Upper lobe of left lung (tissue), 6 donors: ENCODE results near the gene PTGER4. TPM values are rescaled to one million over a fixed set of nuclear protein-coding genes. Genes with fewer than 3 reads are reported as not detected.

ENCODE experiments used
- ATAC-seq, 2 donors: fragments of 200-7000 bp; cut with Tn5 transposase; one replicate each; pipeline ENCODE4 v1.9.1; 2022; ENCODE audit warnings: mild to moderate bottlenecking in 2 of 2, moderate library complexity in 2 of 2; ENCODE audit not compliant: low FRiP score in 2 of 2
- DNase-seq, 2 donors: peaks; one replicate each; pipeline ENCODE4 v3.0.0-alpha.2; 2019 to 2020
- H3K27ac ChIP-seq, 4 donors: fragments of 200-600 bp; sonication (generic); one replicate each; pipeline ENCODE4 v1.5.1; 2016 to 2019
- H3K27me3 ChIP-seq, 4 donors: fragments of 200-600 bp; sonication (generic); one replicate each; pipeline ENCODE4 v1.5.1; 2017 to 2019
- H3K36me3 ChIP-seq, 4 donors: fragments of 200-600 bp; sonication (generic); one replicate each; pipeline ENCODE4 v1.5.1; 2016 to 2019
- H3K4me1 ChIP-seq, 4 donors: fragments of 200-600 bp; sonication (generic); one replicate each; pipeline ENCODE4 v1.5.1; 2018 to 2019
- H3K4me3 ChIP-seq, 4 donors: fragments of 200-600 bp; sonication (generic); one replicate each; pipeline ENCODE4 v1.5.1; 2017 to 2019; ENCODE audit warnings: mild to moderate bottlenecking in 2 of 4, moderate library complexity in 1 of 4
- H3K9me3 ChIP-seq, 4 donors: fragments of 200-600 bp; sonication (generic); one replicate each; pipeline ENCODE4 v1.5.1; 2018 to 2019
- EP300 ChIP-seq, 4 donors: sonication (generic); formaldehyde crosslinking; IDR thresholded peaks; one replicate each; pipeline ENCODE4 v1.5.1; 2017; ENCODE audit warnings: antibody characterized with exemption in 4 of 4, control low read depth in 2 of 4
- POLR2A ChIP-seq, 4 donors: fragments of 450-650 bp; IDR thresholded peaks; one replicate each; pipeline ENCODE4 v1.5.1; 2016 to 2017; ENCODE audit warnings: antibody characterized with exemption in 4 of 4, mild to moderate bottlenecking in 2 of 4
- POLR2AphosphoS5 ChIP-seq, 2 donors: sonication (generic); formaldehyde crosslinking; IDR thresholded peaks; one replicate each; pipeline ENCODE4 v1.5.1; 2017; ENCODE audit warnings: antibody characterized with exemption in 2 of 2
- WGBS, 2 donors: methylation state at CpG; one replicate each; pipeline ENCODE4 v1.1.5; 2017 to 2018; 5-methylcytosine and 5-hydroxymethylcytosine counted together
- total RNA-seq, 6 donors: library from RNA; depleted of rRNA in 4 of 6; stranded (reverse); fragments of >200 nt in 4 of 6; gene quantifications; one replicate each; pipeline versions ENCODE4 v1.1.0 to v1.2.1, GENCODE V29; 2016 to 2021
- TF ChIP-seq, protein P1 (sequence below), 6 experiments: fragments of 450-650 bp in 4 of 6; fragments of 200-600 bp in 2 of 6; sonication (generic) in 2 of 6; IDR thresholded peaks; one replicate each; pipeline ENCODE4 v1.5.1; 2016 to 2019; ENCODE audit warnings: antibody characterized with exemption in 6 of 6
- donor health status: DM: no; HTN: no; CAD: no; lungs with moderate emphysema.
- donor health status: DM: no; HTN: yes; CAD: no; lungs with severe emphysema.

PTGER4 gene
- total RNA-seq, 6 donors from 2014 or later = 33.9 to 64.1 (median 45.8) TPM

DNA sequence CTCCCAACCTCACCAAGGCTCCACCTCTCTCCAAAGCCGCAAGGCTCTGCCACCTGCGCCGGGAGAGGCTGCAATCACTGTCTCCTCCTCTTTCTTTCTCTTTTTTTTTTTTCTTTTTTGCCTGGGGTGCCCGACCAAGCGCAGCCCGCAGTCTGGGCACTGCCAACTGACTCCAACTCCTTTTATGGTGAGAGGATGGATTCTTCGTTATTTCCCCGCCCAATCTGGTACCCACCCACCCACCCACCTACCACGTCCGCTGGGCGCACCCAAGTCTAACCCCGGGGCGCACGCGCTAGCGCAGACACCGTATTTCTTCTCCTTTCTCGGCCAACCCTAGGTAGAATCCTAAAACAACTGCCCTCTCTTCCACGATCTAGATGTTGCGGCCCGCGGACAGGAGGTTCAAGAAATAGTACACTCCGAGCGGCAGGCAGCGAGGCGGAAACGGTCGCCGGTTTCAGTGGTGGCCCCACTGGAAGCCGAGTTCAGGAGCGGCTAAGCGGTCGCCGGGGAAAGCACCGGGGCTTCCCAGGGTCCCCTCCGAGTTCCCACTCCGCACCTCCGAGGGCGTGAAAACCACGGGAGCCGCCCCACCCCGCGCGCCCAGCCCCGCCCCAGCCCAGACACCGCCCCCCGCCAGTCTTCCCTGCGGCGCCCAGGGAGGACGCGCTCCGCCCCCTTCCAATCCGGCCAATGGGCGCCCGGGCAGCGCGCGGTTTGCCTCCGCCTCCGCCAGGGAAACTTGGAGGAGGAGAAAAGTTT lies 385 bp upstream of the PTGER4 start:
- DNase-seq = peak; percentile 94 to 98
- Histone ChIP-seq H3K4me3 (peak overlapping the region; percentile 12 to 81 (median 74)), H3K27me3 (peaks cover 0 to 9% (median under 1%) of the 10 kb centered on the region in 4 donors), H3K36me3 (no peaks in the 10 kb centered on the region), H3K27ac (peak overlapping the region; percentile 82 to 95 (median 89)), H3K4me1 (peaks cover 16 to 53% (median 26%) of the 10 kb centered on the region in 4 donors), H3K9me3 (no peaks in the 10 kb centered on the region)
- WGBS, 2 donors = 1% methylated on average over 21 to 58 of the region's 60 CpGs
- TF ChIP-seq, protein P1, sequence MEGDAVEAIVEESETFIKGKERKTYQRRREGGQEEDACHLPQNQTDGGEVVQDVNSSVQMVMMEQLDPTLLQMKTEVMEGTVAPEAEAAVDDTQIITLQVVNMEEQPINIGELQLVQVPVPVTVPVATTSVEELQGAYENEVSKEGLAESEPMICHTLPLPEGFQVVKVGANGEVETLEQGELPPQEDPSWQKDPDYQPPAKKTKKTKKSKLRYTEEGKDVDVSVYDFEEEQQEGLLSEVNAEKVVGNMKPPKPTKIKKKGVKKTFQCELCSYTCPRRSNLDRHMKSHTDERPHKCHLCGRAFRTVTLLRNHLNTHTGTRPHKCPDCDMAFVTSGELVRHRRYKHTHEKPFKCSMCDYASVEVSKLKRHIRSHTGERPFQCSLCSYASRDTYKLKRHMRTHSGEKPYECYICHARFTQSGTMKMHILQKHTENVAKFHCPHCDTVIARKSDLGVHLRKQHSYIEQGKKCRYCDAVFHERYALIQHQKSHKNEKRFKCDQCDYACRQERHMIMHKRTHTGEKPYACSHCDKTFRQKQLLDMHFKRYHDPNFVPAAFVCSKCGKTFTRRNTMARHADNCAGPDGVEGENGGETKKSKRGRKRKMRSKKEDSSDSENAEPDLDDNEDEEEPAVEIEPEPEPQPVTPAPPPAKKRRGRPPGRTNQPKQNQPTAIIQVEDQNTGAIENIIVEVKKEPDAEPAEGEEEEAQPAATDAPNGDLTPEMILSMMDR (IDR thresholded peaks at IDR 0.05) = peak in 1 of 6 experiments; percentile 27
- TF ChIP-seq POLR2A (IDR thresholded peaks at IDR 0.05) (no peak), POLR2AphosphoS5 (IDR thresholded peaks at IDR 0.05) (peak in 1 of 2 donors; percentile 43)
- peak; percentile 96 for ATAC-seq

DNA sequence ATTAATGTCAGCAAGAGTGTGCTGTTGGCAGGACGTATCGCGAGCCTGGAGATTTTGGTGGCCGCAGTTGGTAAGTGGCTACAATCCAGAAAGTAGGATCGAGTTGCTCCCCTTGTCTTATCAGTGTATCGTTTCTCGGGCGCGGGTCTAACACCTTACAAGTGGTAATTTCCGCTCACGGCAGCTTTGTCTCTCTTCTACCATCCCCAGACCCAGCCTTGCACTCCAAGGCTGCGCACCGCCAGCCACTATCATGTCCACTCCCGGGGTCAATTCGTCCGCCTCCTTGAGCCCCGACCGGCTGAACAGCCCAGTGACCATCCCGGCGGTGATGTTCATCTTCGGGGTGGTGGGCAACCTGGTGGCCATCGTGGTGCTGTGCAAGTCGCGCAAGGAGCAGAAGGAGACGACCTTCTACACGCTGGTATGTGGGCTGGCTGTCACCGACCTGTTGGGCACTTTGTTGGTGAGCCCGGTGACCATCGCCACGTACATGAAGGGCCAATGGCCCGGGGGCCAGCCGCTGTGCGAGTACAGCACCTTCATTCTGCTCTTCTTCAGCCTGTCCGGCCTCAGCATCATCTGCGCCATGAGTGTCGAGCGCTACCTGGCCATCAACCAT lies 1.1 kb downstream of the PTGER4 start:
- Histone ChIP-seq H3K9me3 (no peaks in the 10 kb centered on the region), H3K27me3 (peaks cover 0 to 9% (median under 1%) of the 10 kb centered on the region in 4 donors), H3K36me3 (no peaks in the 10 kb centered on the region), H3K27ac (peak overlapping the region; percentile 82 to 95 (median 89)), H3K4me3 (peak overlapping the region; percentile 12 to 81 (median 74)), H3K4me1 (peaks cover 16 to 52% (median 26%) of the 10 kb centered on the region in 4 donors)
- 7 to 10% methylated on average over 20 to 34 of the region's 37 CpGs for WGBS, 2 donors
- ATAC-seq = peak in 1 of 2 donors; percentile 0
- DNase-seq = peak; percentile 47 to 80
- TF ChIP-seq POLR2A (IDR thresholded peaks at IDR 0.05) (peak in 1 of 4 donors; percentile 15), EP300 (IDR thresholded peaks at IDR 0.05) (no peak)
- TF ChIP-seq, protein P1 (IDR thresholded peaks at IDR 0.05) = peak in 4 of 6 experiments; percentile 28 to 46 (median 42)

DNA sequence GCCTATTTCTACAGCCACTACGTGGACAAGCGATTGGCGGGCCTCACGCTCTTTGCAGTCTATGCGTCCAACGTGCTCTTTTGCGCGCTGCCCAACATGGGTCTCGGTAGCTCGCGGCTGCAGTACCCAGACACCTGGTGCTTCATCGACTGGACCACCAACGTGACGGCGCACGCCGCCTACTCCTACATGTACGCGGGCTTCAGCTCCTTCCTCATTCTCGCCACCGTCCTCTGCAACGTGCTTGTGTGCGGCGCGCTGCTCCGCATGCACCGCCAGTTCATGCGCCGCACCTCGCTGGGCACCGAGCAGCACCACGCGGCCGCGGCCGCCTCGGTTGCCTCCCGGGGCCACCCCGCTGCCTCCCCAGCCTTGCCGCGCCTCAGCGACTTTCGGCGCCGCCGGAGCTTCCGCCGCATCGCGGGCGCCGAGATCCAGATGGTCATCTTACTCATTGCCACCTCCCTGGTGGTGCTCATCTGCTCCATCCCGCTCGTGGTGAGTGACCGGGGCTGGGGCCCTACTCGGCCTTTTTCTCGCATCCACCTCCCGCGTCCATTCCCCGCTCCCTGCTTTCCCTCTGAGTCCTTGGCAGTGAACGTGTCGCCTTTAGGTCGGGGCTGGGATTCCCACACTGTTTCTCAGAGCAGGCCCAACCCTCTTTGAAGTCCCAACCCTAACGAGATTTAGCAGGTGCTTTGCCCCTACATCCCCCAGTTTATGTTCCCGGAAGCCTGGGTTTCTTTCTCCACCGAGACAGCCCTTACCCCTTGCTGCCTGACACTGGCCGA lies 1.8 kb downstream of the PTGER4 start:
- TF ChIP-seq EP300 (IDR thresholded peaks at IDR 0.05) (no peak), POLR2AphosphoS5 (IDR thresholded peaks at IDR 0.05) (no peak), POLR2A (IDR thresholded peaks at IDR 0.05) (no peak)
- TF ChIP-seq, protein P1 (IDR thresholded peaks at IDR 0.05) = no peak
- WGBS, 2 donors = 10 to 18% methylated on average over 33 to 64 of the region's 67 CpGs
- H3K4me1 ChIP-seq = peaks cover 16 to 45% (median 25%) of the 10 kb centered on the region in 4 donors
- H3K9me3 ChIP-seq = no peaks in the 10 kb centered on the region
- peak overlapping the region; percentile 82 to 95 (median 89) for H3K27ac ChIP-seq
- peak in 1 of 2 donors; percentile 13 for ATAC-seq
- no peaks in the 10 kb centered on the region for H3K36me3 ChIP-seq
- DNase-seq = peak; percentile 65 to 90
- H3K27me3 ChIP-seq = peaks cover 0 to 9% (median under 1%) of the 10 kb centered on the region in 4 donors
- peak overlapping the region; percentile 12 to 81 (median 74) for H3K4me3 ChIP-seq

DNA sequence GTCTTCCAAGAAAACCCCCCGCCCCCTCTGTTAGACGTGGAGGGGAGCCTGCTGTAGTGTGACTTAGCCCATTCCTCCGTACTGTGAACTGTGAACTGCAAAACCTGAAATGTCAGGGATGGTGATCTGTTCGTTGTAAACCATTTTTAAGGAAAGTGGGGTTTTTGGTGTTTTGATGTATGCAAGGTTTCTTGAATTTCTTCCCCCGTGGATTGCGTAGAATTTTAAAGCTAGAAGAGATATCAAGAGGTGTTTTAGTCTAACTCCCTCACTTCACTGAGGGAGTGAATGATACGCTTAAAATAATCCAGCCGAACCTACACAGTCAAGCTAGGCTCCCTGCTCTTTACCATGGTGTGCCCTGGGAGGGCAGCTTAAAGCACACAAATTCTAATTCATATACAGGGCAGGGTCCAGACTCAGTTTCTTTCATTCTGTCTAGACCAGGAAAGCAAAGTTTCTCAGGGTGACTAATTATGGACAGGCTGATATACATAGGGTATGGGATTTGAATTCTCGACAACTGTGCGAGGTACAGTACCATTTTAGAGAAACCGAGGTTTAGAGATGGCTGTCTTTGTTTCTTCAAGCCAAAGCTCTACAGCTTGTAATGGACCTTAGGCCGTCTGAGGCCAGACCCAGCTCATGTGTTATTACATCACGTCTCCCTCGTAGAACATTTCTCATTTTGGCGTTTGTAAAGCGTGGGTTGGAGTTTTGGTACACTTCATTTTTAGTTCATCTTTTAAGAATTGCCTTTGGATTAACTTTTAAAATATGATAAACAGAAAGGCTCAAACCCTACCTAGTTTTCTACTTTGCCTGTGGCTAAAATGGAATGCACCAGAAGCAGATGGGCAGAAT lies 2.7 kb downstream of the PTGER4 start:
- 59 to 76% methylated on average over 16 of the region's 16 CpGs for WGBS, 2 donors
- peak overlapping the region; percentile 82 to 95 (median 89) for H3K27ac ChIP-seq
- DNase-seq = peak in 1 of 2 donors; percentile 42

More for the DNA sequence above, 2.7 kb downstream of the PTGER4 start:
- Histone ChIP-seq H3K4me1 (peaks cover 13 to 39% (median 23%) of the 10 kb centered on the region in 4 donors), H3K27me3 (peaks cover 0 to 9% (median under 1%) of the 10 kb centered on the region in 4 donors), H3K9me3 (no peaks in the 10 kb centered on the region), H3K36me3 (no peaks in the 10 kb centered on the region), H3K4me3 (peak overlapping the region; percentile 12 to 81 (median 74))
- no peak for ATAC-seq
- TF ChIP-seq EP300 (IDR thresholded peaks at IDR 0.05) (no peak), POLR2AphosphoS5 (IDR thresholded peaks at IDR 0.05) (peak in 1 of 2 donors; percentile 27), POLR2A (IDR thresholded peaks at IDR 0.05) (peak in 1 of 4 donors; percentile 40)
- TF ChIP-seq, protein P1 (IDR thresholded peaks at IDR 0.05) = no peak
